Esophagus muscularis mucosa (tissue), 4 donors: ENCODE measurements around the gene MYRIP. TPM values are rescaled to one million over a fixed set of nuclear protein-coding genes. Genes with fewer than 3 reads are reported as not detected.

Experiments used
- DNase-seq: peaks from one replicate; pipeline ENCODE4 v3.0.0-alpha.2; 2017; ENCODE audit errors: extremely low spot score
- H3K27ac ChIP-seq, 4 donors: fragments of 200-600 bp; sonication (generic); replicated peaks in 1 of 4; 1 replicate in 3 of 4; 2 replicates in 1 of 4; pipeline ENCODE4 v1.5.1; 2016 to 2019; ENCODE audit warnings: mild to moderate bottlenecking in 1 of 4
- H3K27me3 ChIP-seq, 4 donors: fragments of 200-600 bp; sonication (generic); one replicate each; pipeline versions ENCODE4 v1.5.1 to v1.6.0; 2016 to 2019
- H3K36me3 ChIP-seq, 4 donors: fragments of 200-600 bp; sonication (generic); one replicate each; pipeline ENCODE4 v1.5.1; 2016 to 2019
- H3K4me1 ChIP-seq, 4 donors: fragments of 200-600 bp; sonication (generic); one replicate each; pipeline ENCODE4 v1.5.1; 2016 to 2019
- H3K4me3 ChIP-seq, 4 donors: fragments of 200-600 bp; sonication (generic); 1 replicate in 2 of 4; 2 replicates in 2 of 4; pipeline ENCODE4 v1.5.1; 2016 to 2019; ENCODE audit warnings: mild to moderate bottlenecking in 4 of 4, moderate library complexity in 1 of 4
- H3K9me3 ChIP-seq, 4 donors: fragments of 200-600 bp; sonication (generic); 1 replicate in 3 of 4; 2 replicates in 1 of 4; pipeline ENCODE4 v1.5.1; 2016 to 2019
- CTCF ChIP-seq, 3 experiments: fragments of 200-600 bp in 2 of 3; fragments of 450-650 bp in 1 of 3; sonication (generic) in 2 of 3; IDR thresholded peaks; one replicate each; pipeline ENCODE4 v1.5.1; 2017 to 2019; ENCODE audit warnings: antibody characterized with exemption in 3 of 3, mild to moderate bottlenecking in 2 of 3, moderate library complexity in 1 of 3
- EP300 ChIP-seq: sonication (generic); formaldehyde crosslinking; IDR thresholded peaks from one replicate; pipeline ENCODE4 v1.6.1; 2017; ENCODE audit warnings: antibody characterized with exemption
- POLR2A ChIP-seq: fragments of 450-650 bp; IDR thresholded peaks from one replicate; pipeline ENCODE4 v1.6.1; 2017; ENCODE audit warnings: antibody characterized with exemption, moderate library complexity, mild to moderate bottlenecking, low read depth
- POLR2AphosphoS5 ChIP-seq, 2 donors: sonication (generic); formaldehyde crosslinking; IDR thresholded peaks; one replicate each; pipeline ENCODE4 v1.6.1; 2017; ENCODE audit warnings: antibody characterized with exemption in 2 of 2
- WGBS: methylation state at CpG from one replicate; pipeline ENCODE4 v1.1.5; 2018; 5-methylcytosine and 5-hydroxymethylcytosine counted together
- intact Hi-C: fragments of 100-400 bp; cut with DNase I; formaldehyde crosslinking; loops from one replicate; pipeline ENCODE4 v1.15.1; 2023
- total RNA-seq, 4 donors: library from RNA; depleted of rRNA; stranded (reverse); fragments of >200 nt; gene quantifications; one replicate each; pipeline versions ENCODE4 v1.1.0 to v1.2.1, GENCODE V29; 2016

Gene MYRIP
- total RNA-seq, 4 donors from 2014 or later: 3.3 to 7.2 (median 5.8) TPM

GRCh38 chr3:40249168-40249567 lies 439.8 kb downstream of the MYRIP start:
- no peaks in the 10 kb centered on the region for H3K27me3 ChIP-seq
- no peak for DNase-seq
- 94% methylated on average over 3 of the region's 3 CpGs for WGBS
- no peak overlapping the region for H3K27ac ChIP-seq
- no peak overlapping the region for H3K4me3 ChIP-seq
- intact Hi-C loops: no loop called here
- TF ChIP-seq CTCF (IDR thresholded peaks at IDR 0.05): no peak
- no peak for TF ChIP-seq EP300
- TF ChIP-seq POLR2A: no peak
- TF ChIP-seq POLR2AphosphoS5 (IDR thresholded peaks at IDR 0.05): no peak
- no peaks in the 10 kb centered on the region for H3K9me3 ChIP-seq
- no peaks in the 10 kb centered on the region for H3K4me1 ChIP-seq
- peaks cover 0 to 24% (median 0%) of the 10 kb centered on the region in 4 donors for H3K36me3 ChIP-seq

- 83% methylated on average over 2 of the region's 2 CpGs for WGBS
- intact Hi-C loops: no loop called here
- Histone ChIP-seq H3K36me3 (peaks cover 0 to 3% (median 0%) of the 10 kb centered on the region in 4 donors), H3K27me3 (no peaks in the 10 kb centered on the region), H3K27ac (no peak overlapping the region), H3K4me1 (no peaks in the 10 kb centered on the region), H3K9me3 (no peaks in the 10 kb centered on the region), H3K4me3 (no peak overlapping the region)
- TF ChIP-seq CTCF (IDR thresholded peaks at IDR 0.05): no peak
- TF ChIP-seq POLR2A: no peak
- TF ChIP-seq POLR2AphosphoS5 (IDR thresholded peaks at IDR 0.05): no peak
- no peak for TF ChIP-seq EP300
- DNase-seq: no peak
These were observed 445.1 kb downstream of the MYRIP start for GRCh38 chr3:40254491-40254890.

- Histone ChIP-seq H3K4me1 (no peaks in the 10 kb centered on the region), H3K36me3 (no peaks in the 10 kb centered on the region), H3K27me3 (no peaks in the 10 kb centered on the region), H3K9me3 (no peaks in the 10 kb centered on the region), H3K4me3 (no peak overlapping the region), H3K27ac (no peak overlapping the region)
- TF ChIP-seq POLR2A (no peak), EP300 (no peak), CTCF (IDR thresholded peaks at IDR 0.05) (no peak), POLR2AphosphoS5 (IDR thresholded peaks at IDR 0.05) (no peak)
- intact Hi-C loops: no loop called here
- no peak for DNase-seq
- WGBS: 82% methylated on average over 2 of the region's 2 CpGs
These were observed 445.5 kb downstream of the MYRIP start for GRCh38 chr3:40254891-40255290.

- Histone ChIP-seq H3K27ac (no peak overlapping the region), H3K27me3 (no peaks in the 10 kb centered on the region), H3K36me3 (no peaks in the 10 kb centered on the region), H3K4me3 (no peak overlapping the region), H3K4me1 (no peaks in the 10 kb centered on the region), H3K9me3 (no peaks in the 10 kb centered on the region)
- WGBS: 51% methylated on average over 1 of the region's 1 CpG
- DNase-seq: no peak
- TF ChIP-seq CTCF (IDR thresholded peaks at IDR 0.05) (no peak), POLR2AphosphoS5 (IDR thresholded peaks at IDR 0.05) (no peak), POLR2A (no peak), EP300 (no peak)
- intact Hi-C loops: no loop called here
These were observed 446.1 kb downstream of the MYRIP start for GRCh38 chr3:40255532-40255931.

GRCh38 chr3:40258064-40258463 lies 448.7 kb downstream of the MYRIP start:
- WGBS: 86% methylated on average over 6 of the region's 7 CpGs
- H3K36me3 ChIP-seq: no peaks in the 10 kb centered on the region

More at GRCh38 chr3:40258064-40258463, 448.7 kb downstream of the MYRIP start:
- Histone ChIP-seq H3K4me1 (no peaks in the 10 kb centered on the region), H3K9me3 (no peaks in the 10 kb centered on the region), H3K27ac (no peak overlapping the region), H3K27me3 (no peaks in the 10 kb centered on the region), H3K4me3 (no peak overlapping the region)
- no peak for TF ChIP-seq EP300
- DNase-seq: no peak
- intact Hi-C loops: no loop called here
